Mucosa of descending colon (tissue), 3 donors: ENCODE measurements around the gene HELZ. TPM values are rescaled to one million over a fixed set of nuclear protein-coding genes. Genes with fewer than 3 reads are reported as not detected.

Source experiments
- ATAC-seq: fragments of 200-7000 bp; cut with Tn5 transposase; one replicate; pipeline ENCODE4 v1.9.1; 2020; ENCODE audit warnings: mild to moderate bottlenecking, moderate library complexity
- DNase-seq, 3 donors: peaks; one replicate each; pipeline ENCODE4 v3.0.0-alpha.2; 2020
- H3K36me3 ChIP-seq: fragments of 200-600 bp; one replicate; pipeline ENCODE4 v1.8.0; 2021; ENCODE audit warnings: low read depth, mild to moderate bottlenecking
- H3K4me1 ChIP-seq: fragments of 200-600 bp; one replicate; pipeline ENCODE4 v1.8.0; 2021; ENCODE audit warnings: low read depth, mild to moderate bottlenecking
- H3K4me3 ChIP-seq: fragments of 200-600 bp; one replicate; pipeline ENCODE4 v1.8.0; 2021; ENCODE audit warnings: mild to moderate bottlenecking
- H3K9me3 ChIP-seq: fragments of 200-600 bp; one replicate; pipeline ENCODE4 v1.8.0; 2021; ENCODE audit warnings: mild to moderate bottlenecking
- CTCF ChIP-seq: fragments of 200-600 bp; IDR thresholded peaks from one replicate; pipeline ENCODE4 v1.8.0; 2022; ENCODE audit warnings: antibody characterized with exemption, mild to moderate bottlenecking
- intact Hi-C, 2 donors: fragments of 100-400 bp; cut with DNase I in 1 of 2; cut with micrococcal nuclease in 1 of 2; formaldehyde crosslinking; loops; one replicate each; pipeline versions ENCODE4 v1.11.0 to v1.11.1; 2022; cut with DNase I, micrococcal nuclease
- total RNA-seq, 3 donors: library from RNA; stranded (reverse); fragmentation: NEBNext Ultra II Directional in 2 of 3; extraction: Animal tissue kit (Norgen Biotek cat#: 25700) in 2 of 3; gene quantifications; one replicate each; pipeline versions ENCODE4 v1.2.1 to v1.2.4, GENCODE V29; 2021 to 2023
- donor health status: DM: no; HTN: no; CAD: no; lungs with moderate emphysema.
- donor health status: DM: no; HTN: no; CAD: no.
- donor health status: DM: no; HTN: yes; CAD: no.

Gene HELZ
- total RNA-seq, 3 donors from 2014 or later: 43.2 to 65.3 (median 43.3) TPM

GRCh38 chr17:67229109-67229955, 15.7 kb downstream of the HELZ start:
- no peak for ATAC-seq
- no peak for TF ChIP-seq CTCF
- Histone ChIP-seq H3K9me3 (no peaks in the 10 kb centered on the region), H3K4me3 (no peak overlapping the region), H3K36me3 (no peaks in the 10 kb centered on the region), H3K4me1 (no peaks in the 10 kb centered on the region)
- no peak for DNase-seq
- intact Hi-C loops: no loop called here

- H3K36me3 ChIP-seq: no peaks in the 10 kb centered on the region
- intact Hi-C loops: no loop called here
- no peak for DNase-seq
- no peaks in the 10 kb centered on the region for H3K9me3 ChIP-seq
- no peaks in the 10 kb centered on the region for H3K4me1 ChIP-seq
- TF ChIP-seq CTCF: no peak
- H3K4me3 ChIP-seq: no peak overlapping the region
- no peak for ATAC-seq
These were observed 17.5 kb downstream of the HELZ start for GRCh38 chr17:67227488-67227887.

DNA sequence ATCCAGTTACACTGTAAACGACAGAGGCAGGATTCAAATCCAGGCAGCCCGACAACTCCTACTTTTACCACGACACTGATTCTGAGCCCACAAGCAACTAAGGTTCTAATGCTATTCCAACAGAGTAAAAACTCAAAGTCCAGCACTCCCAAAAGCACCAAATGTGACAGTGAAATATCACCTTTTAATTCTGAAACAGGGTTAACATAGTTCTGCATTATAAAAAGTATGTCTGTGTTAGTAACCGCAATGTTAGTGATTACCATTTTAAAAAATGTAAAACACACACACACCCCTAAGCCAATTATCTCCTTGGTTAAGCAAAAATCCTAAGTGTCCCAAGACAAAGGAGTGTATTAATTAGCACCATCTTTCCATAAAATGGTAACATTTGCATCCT, 19.7 kb downstream of the HELZ start:
- Histone ChIP-seq H3K36me3 (no peaks in the 10 kb centered on the region), H3K9me3 (no peaks in the 10 kb centered on the region), H3K4me3 (no peak overlapping the region), H3K4me1 (no peaks in the 10 kb centered on the region)
- ATAC-seq (no peak), DNase-seq (no peak)
- intact Hi-C loops: no loop called here
- TF ChIP-seq CTCF: no peak

GRCh38 chr17:67224736-67225135, 20.3 kb downstream of the HELZ start:
- TF ChIP-seq CTCF: no peak
- intact Hi-C loops: no loop called here

GRCh38 chr17:67223924-67224323, 21.1 kb downstream of the HELZ start:
- intact Hi-C loops: no loop called here
- DNase-seq (no peak), ATAC-seq (no peak)
- no peak for TF ChIP-seq CTCF
- no peaks in the 10 kb centered on the region for H3K36me3 ChIP-seq
- no peak overlapping the region for H3K4me3 ChIP-seq
- H3K9me3 ChIP-seq: no peaks in the 10 kb centered on the region
- no peaks in the 10 kb centered on the region for H3K4me1 ChIP-seq

More at GRCh38 chr17:67224736-67225135, 20.3 kb downstream of the HELZ start:
- no peak for ATAC-seq
- Histone ChIP-seq H3K4me3 (no peak overlapping the region), H3K9me3 (no peaks in the 10 kb centered on the region), H3K4me1 (no peaks in the 10 kb centered on the region), H3K36me3 (no peaks in the 10 kb centered on the region)
- no peak for DNase-seq
